Measurements from ENCODE around the gene C1QTNF6.

C1QTNF6 gene

GRCh38 chr22:37192741-37193140 lies 4.7 kb upstream of the C1QTNF6 start:
- Histone ChIP-seq H4K12ac (ENCODE audit: low read depth, low read length) (no peak overlapping the region), H3K36me3 (ENCODE audit: control insufficient read depth in 1 of 2, insufficient read depth in 2 of 2, low read length in 2 of 2) (no peaks in the 10 kb centered on the region), H3K18ac (ENCODE audit: low read length) (no peak overlapping the region), H3K27ac (ENCODE audit: low read depth, low read length) (peak overlapping the region; percentile 48), H2AFZ (ENCODE audit: insufficient read depth, low read length, poor library complexity) (no peak overlapping the region), H3K79me1 (ENCODE audit: low read length) (peaks cover 37% of the 10 kb centered on the region), H3K9ac (ENCODE audit: low read length) (no peak overlapping the region), H3K23ac (ENCODE audit: low read length) (no peak overlapping the region), H3K4ac (ENCODE audit: low read depth, low read length) (no peak overlapping the region), H2BK5ac (ENCODE audit: low read depth, low read length, poor library complexity) (peak overlapping the region; percentile 27), H3K9me3 (ENCODE audit: insufficient read depth, low read depth, low read length) (peaks cover 1% of the 10 kb centered on the region), H3K4me2 (ENCODE audit: low read length) (no peak overlapping the region), H3K4me3 (ENCODE audit: low read depth, low read length) (no peak overlapping the region), H2BK12ac (ENCODE audit: low read length) (peak overlapping the region; percentile 77), H3K79me2 (ENCODE audit: control insufficient read depth, insufficient read depth, low read length, poor library complexity) (peaks cover 12% of the 10 kb centered on the region), H3K14ac (ENCODE audit: low read length) (no peak overlapping the region), H3K27me3 (ENCODE audit: insufficient read depth, low read length) (no peaks in the 10 kb centered on the region), H2AK5ac (ENCODE audit: low read length) (peak overlapping the region; percentile 79), H3K4me1 (ENCODE audit: control insufficient read depth in 1 of 2, insufficient read depth in 2 of 2, low read length in 2 of 2) (peaks cover 28 to 32% of the 10 kb centered on the region in 2 experiments), H4K8ac (ENCODE audit: low read depth, low read length) (no peak overlapping the region), H4K91ac (ENCODE audit: low read depth, low read length) (peak overlapping the region; percentile 8), H2BK120ac (ENCODE audit: insufficient read depth, low read length, poor library complexity) (peak overlapping the region; percentile 56)
- WGBS (ENCODE audit: extremely low coverage, insufficient coverage, insufficient read length) = no CpG with 5 or more reads among the region's 1 CpG
- no peak for DNase-seq

GRCh38 chr22:37192204-37192603 lies 4.2 kb upstream of the C1QTNF6 start:
- Histone ChIP-seq H3K14ac (ENCODE audit: low read length) (no peak overlapping the region), H3K18ac (ENCODE audit: low read length) (no peak overlapping the region), H3K36me3 (ENCODE audit: control insufficient read depth in 1 of 2, insufficient read depth in 2 of 2, low read length in 2 of 2) (no peaks in the 10 kb centered on the region), H3K4me2 (ENCODE audit: low read length) (no peak overlapping the region), H3K9ac (ENCODE audit: low read length) (no peak overlapping the region), H3K79me2 (ENCODE audit: control insufficient read depth, insufficient read depth, low read length, poor library complexity) (peaks cover 14% of the 10 kb centered on the region), H3K4me1 (ENCODE audit: control insufficient read depth in 1 of 2, insufficient read depth in 2 of 2, low read length in 2 of 2) (peaks cover 30 to 34% of the 10 kb centered on the region in 2 experiments), H4K91ac (ENCODE audit: low read depth, low read length) (no peak overlapping the region), H2AK5ac (ENCODE audit: low read length) (no peak overlapping the region), H2BK120ac (ENCODE audit: insufficient read depth, low read length, poor library complexity) (no peak overlapping the region), H3K23ac (ENCODE audit: low read length) (no peak overlapping the region), H4K8ac (ENCODE audit: low read depth, low read length) (no peak overlapping the region), H3K4ac (ENCODE audit: low read depth, low read length) (no peak overlapping the region), H2BK12ac (ENCODE audit: low read length) (no peak overlapping the region), H2BK5ac (ENCODE audit: low read depth, low read length, poor library complexity) (no peak overlapping the region), H3K79me1 (ENCODE audit: low read length) (peaks cover 37% of the 10 kb centered on the region), H4K12ac (ENCODE audit: low read depth, low read length) (no peak overlapping the region), H2AFZ (ENCODE audit: insufficient read depth, low read length, poor library complexity) (no peak overlapping the region), H3K27ac (ENCODE audit: low read depth, low read length) (no peak overlapping the region), H3K4me3 (ENCODE audit: low read depth, low read length) (no peak overlapping the region), H3K27me3 (ENCODE audit: insufficient read depth, low read length) (no peaks in the 10 kb centered on the region), H3K9me3 (ENCODE audit: insufficient read depth, low read depth, low read length) (peaks cover 1% of the 10 kb centered on the region)
- peak; percentile 59 to 85 for DNase-seq
- no CpG with 5 or more reads among the region's 2 CpGs for WGBS (ENCODE audit: extremely low coverage, insufficient coverage, insufficient read length)

- H3K4ac ChIP-seq (ENCODE audit: low read depth, low read length) = no peak overlapping the region
- peaks cover 25 to 29% of the 10 kb centered on the region in 2 experiments for H3K4me1 ChIP-seq (ENCODE audit: control insufficient read depth in 1 of 2, insufficient read depth in 2 of 2, low read length in 2 of 2)
- no peak overlapping the region for H3K23ac ChIP-seq (ENCODE audit: low read length)
- no peak overlapping the region for H3K9ac ChIP-seq (ENCODE audit: low read length)
- no peak overlapping the region for H3K14ac ChIP-seq (ENCODE audit: low read length)
- no CpG with 5 or more reads among the region's 4 CpGs for WGBS (ENCODE audit: extremely low coverage, insufficient coverage, insufficient read length)
- H2BK120ac ChIP-seq (ENCODE audit: insufficient read depth, low read length, poor library complexity) = no peak overlapping the region
- H4K12ac ChIP-seq (ENCODE audit: low read depth, low read length) = no peak overlapping the region
- H2BK12ac ChIP-seq (ENCODE audit: low read length) = no peak overlapping the region
- H3K9me3 ChIP-seq (ENCODE audit: insufficient read depth, low read depth, low read length) = peaks cover 1% of the 10 kb centered on the region
- H3K4me2 ChIP-seq (ENCODE audit: low read length) = no peak overlapping the region
- no peak overlapping the region for H2BK5ac ChIP-seq (ENCODE audit: low read depth, low read length, poor library complexity)
- no peak overlapping the region for H4K8ac ChIP-seq (ENCODE audit: low read depth, low read length)
- no peak overlapping the region for H2AFZ ChIP-seq (ENCODE audit: insufficient read depth, low read length, poor library complexity)
- H3K79me1 ChIP-seq (ENCODE audit: low read length) = peaks cover 27% of the 10 kb centered on the region
- no peak overlapping the region for H3K4me3 ChIP-seq (ENCODE audit: low read depth, low read length)
- H3K36me3 ChIP-seq (ENCODE audit: control insufficient read depth in 1 of 2, insufficient read depth in 2 of 2, low read length in 2 of 2) = peaks cover 2% of the 10 kb centered on the region in 2 experiments
- peak overlapping the region; percentile 96 for H3K27ac ChIP-seq (ENCODE audit: low read depth, low read length)
- DNase-seq = no peak
- H3K27me3 ChIP-seq (ENCODE audit: insufficient read depth, low read length) = no peaks in the 10 kb centered on the region
- H4K91ac ChIP-seq (ENCODE audit: low read depth, low read length) = no peak overlapping the region
- H3K18ac ChIP-seq (ENCODE audit: low read length) = no peak overlapping the region
- H3K79me2 ChIP-seq (ENCODE audit: control insufficient read depth, insufficient read depth, low read length, poor library complexity) = peaks cover 6% of the 10 kb centered on the region
- no peak overlapping the region for H2AK5ac ChIP-seq (ENCODE audit: low read length)
These were observed 2.3 kb upstream of the C1QTNF6 start for GRCh38 chr22:37190262-37190780.

GRCh38 chr22:37188901-37189466 lies 937 bp upstream of the C1QTNF6 start:
- Histone ChIP-seq H2BK120ac (ENCODE audit: insufficient read depth, low read length, poor library complexity) (peak overlapping the region; percentile 95), H3K4me3 (ENCODE audit: low read depth, low read length) (no peak overlapping the region), H2BK5ac (ENCODE audit: low read depth, low read length, poor library complexity) (peak overlapping the region; percentile 94), H2BK12ac (ENCODE audit: low read length) (no peak overlapping the region), H3K4ac (ENCODE audit: low read depth, low read length) (no peak overlapping the region), H3K23ac (ENCODE audit: low read length) (no peak overlapping the region), H2AK5ac (ENCODE audit: low read length) (peak overlapping the region; percentile 31), H3K36me3 (ENCODE audit: control insufficient read depth in 1 of 2, insufficient read depth in 2 of 2, low read length in 2 of 2) (peaks cover 8 to 10% of the 10 kb centered on the region in 2 experiments), H2AFZ (ENCODE audit: insufficient read depth, low read length, poor library complexity) (no peak overlapping the region), H3K27me3 (ENCODE audit: insufficient read depth, low read length) (no peaks in the 10 kb centered on the region), H3K79me1 (ENCODE audit: low read length) (peaks cover 28% of the 10 kb centered on the region), H3K4me1 (ENCODE audit: control insufficient read depth in 1 of 2, insufficient read depth in 2 of 2, low read length in 2 of 2) (peaks cover 30% of the 10 kb centered on the region in 2 experiments), H4K91ac (ENCODE audit: low read depth, low read length) (peak overlapping the region; percentile 95), H3K4me2 (ENCODE audit: low read length) (peak overlapping the region; percentile 39), H3K27ac (ENCODE audit: low read depth, low read length) (peak overlapping the region; percentile 96), H3K9me3 (ENCODE audit: insufficient read depth, low read depth, low read length) (peaks cover 1% of the 10 kb centered on the region), H4K8ac (ENCODE audit: low read depth, low read length) (no peak overlapping the region), H3K14ac (ENCODE audit: low read length) (peak overlapping the region; percentile 11), H3K79me2 (ENCODE audit: control insufficient read depth, insufficient read depth, low read length, poor library complexity) (peaks cover 6% of the 10 kb centered on the region), H3K9ac (ENCODE audit: low read length) (no peak overlapping the region), H4K12ac (ENCODE audit: low read depth, low read length) (no peak overlapping the region), H3K18ac (ENCODE audit: low read length) (no peak overlapping the region)
- DNase-seq = peak; percentile 92 to 93
- no CpG with 5 or more reads among the region's 2 CpGs for WGBS (ENCODE audit: extremely low coverage, insufficient coverage, insufficient read length)
